Measurements from ENCODE around the gene CADPS.

Gene CADPS

DNA sequence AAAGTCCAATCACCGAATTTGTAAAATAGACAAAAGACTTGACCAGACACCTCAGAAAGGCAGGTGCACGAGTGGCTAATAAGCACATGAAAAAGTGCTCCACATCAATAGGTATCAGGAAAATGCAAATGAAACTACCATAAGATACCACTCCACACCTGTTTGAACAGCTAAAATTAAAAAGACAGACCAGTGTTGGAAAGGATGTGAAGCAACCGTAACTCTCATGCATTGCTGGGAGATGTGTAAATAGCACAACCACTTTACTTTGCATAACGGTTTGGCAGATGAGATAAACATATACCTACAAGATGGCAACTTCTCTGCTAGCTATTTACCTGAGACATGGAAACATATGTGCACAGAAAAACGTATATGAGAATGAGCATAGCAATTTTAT is 56.9 kb downstream of the CADPS start:
- TF ChIP-seq FOXP2 (optimal IDR thresholded peaks at IDR 0.05; ENCODE audit: borderline replicate concordance, extremely low read depth, extremely low read length, insufficient read depth) = no peak

DNA sequence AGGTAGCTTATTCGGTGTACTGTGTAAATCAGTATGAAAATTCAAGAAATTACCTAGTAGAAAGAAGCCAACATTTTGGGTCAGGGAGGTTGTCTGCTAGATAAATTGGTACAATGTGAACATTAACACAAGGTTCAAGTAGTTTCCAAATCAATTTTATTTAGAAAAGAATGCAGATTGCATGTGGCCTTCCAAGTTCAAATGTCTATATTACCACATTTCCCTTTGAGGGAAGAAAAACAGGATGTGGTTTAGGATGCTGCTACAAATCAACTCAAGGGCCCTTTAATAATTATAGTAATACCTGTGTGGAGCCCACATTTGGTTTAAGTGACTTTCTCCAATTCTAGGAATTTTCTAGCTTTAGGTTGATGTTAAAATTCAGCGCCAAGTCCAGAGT is 57.5 kb downstream of the CADPS start:
- TF ChIP-seq TAF1 (IDR thresholded peaks at IDR 0.05; ENCODE audit: borderline replicate concordance, insufficient read depth, low read length) (no peak), SIN3A (IDR thresholded peaks at IDR 0.05; ENCODE audit: borderline replicate concordance, insufficient read depth, low read length) (no peak), FOXP2 (optimal IDR thresholded peaks at IDR 0.05; ENCODE audit: borderline replicate concordance, extremely low read depth, extremely low read length, insufficient read depth) (no peak), POLR2AphosphoS5 (IDR thresholded peaks at IDR 0.05; ENCODE audit: low read depth, low read length) (no peak)
- TF ChIP-seq, protein P1, sequence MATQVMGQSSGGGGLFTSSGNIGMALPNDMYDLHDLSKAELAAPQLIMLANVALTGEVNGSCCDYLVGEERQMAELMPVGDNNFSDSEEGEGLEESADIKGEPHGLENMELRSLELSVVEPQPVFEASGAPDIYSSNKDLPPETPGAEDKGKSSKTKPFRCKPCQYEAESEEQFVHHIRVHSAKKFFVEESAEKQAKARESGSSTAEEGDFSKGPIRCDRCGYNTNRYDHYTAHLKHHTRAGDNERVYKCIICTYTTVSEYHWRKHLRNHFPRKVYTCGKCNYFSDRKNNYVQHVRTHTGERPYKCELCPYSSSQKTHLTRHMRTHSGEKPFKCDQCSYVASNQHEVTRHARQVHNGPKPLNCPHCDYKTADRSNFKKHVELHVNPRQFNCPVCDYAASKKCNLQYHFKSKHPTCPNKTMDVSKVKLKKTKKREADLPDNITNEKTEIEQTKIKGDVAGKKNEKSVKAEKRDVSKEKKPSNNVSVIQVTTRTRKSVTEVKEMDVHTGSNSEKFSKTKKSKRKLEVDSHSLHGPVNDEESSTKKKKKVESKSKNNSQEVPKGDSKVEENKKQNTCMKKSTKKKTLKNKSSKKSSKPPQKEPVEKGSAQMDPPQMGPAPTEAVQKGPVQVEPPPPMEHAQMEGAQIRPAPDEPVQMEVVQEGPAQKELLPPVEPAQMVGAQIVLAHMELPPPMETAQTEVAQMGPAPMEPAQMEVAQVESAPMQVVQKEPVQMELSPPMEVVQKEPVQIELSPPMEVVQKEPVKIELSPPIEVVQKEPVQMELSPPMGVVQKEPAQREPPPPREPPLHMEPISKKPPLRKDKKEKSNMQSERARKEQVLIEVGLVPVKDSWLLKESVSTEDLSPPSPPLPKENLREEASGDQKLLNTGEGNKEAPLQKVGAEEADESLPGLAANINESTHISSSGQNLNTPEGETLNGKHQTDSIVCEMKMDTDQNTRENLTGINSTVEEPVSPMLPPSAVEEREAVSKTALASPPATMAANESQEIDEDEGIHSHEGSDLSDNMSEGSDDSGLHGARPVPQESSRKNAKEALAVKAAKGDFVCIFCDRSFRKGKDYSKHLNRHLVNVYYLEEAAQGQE (IDR thresholded peaks at IDR 0.05; ENCODE audit: insufficient read depth in 1 of 2, low read depth in 2 of 2, low read length in 2 of 2) = no peak

DNA sequence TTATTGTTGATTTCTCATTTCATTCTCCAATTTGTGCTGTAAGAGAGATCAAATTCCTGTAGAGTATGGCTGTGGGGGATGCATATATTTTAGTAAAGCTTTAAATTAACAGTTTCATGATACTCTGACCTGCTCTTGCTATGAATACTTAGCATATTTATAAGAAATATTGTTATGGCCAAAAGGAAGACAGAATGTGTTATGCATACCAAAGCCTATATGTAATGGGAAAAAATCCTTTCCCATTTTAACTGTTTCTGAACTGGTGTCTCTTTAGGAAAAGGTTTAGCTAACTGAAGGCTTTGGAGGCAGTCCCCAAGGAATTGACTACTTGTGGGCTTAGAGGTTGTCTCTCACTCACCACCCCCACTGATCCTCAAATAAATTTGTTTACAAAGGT is 59.2 kb downstream of the CADPS start:
- TF ChIP-seq SIN3A (IDR thresholded peaks at IDR 0.05; ENCODE audit: borderline replicate concordance, insufficient read depth, low read length) (no peak), FOXP2 (optimal IDR thresholded peaks at IDR 0.05; ENCODE audit: borderline replicate concordance, extremely low read depth, extremely low read length, insufficient read depth) (no peak), POLR2AphosphoS5 (IDR thresholded peaks at IDR 0.05; ENCODE audit: low read depth, low read length) (no peak), TAF1 (IDR thresholded peaks at IDR 0.05; ENCODE audit: borderline replicate concordance, insufficient read depth, low read length) (no peak)
- TF ChIP-seq, protein P1 (IDR thresholded peaks at IDR 0.05; ENCODE audit: insufficient read depth in 1 of 2, low read depth in 2 of 2, low read length in 2 of 2) = no peak

DNA sequence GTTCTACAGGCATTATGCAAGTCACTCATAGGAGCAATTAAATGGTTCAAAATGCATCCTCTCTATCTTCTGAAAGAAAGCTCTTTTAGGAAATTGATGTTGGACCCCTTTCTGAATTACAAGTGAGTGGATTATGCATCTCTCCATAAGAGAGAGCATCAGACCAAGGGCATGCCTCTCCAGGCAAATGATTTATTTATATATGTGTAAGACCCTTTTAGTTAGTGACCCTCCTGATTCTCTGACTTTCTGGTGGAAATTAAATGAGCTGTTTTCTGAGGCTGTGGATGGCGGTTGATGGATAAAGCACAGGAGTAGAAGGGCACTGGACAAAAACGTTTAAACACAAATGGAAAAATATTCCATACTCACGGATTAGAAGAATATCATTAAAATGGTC is 62.6 kb downstream of the CADPS start:
- TF ChIP-seq FOXP2 (optimal IDR thresholded peaks at IDR 0.05; ENCODE audit: borderline replicate concordance, extremely low read depth, extremely low read length, insufficient read depth) (no peak), POLR2AphosphoS5 (IDR thresholded peaks at IDR 0.05; ENCODE audit: low read depth, low read length) (no peak), SIN3A (IDR thresholded peaks at IDR 0.05; ENCODE audit: borderline replicate concordance, insufficient read depth, low read length) (no peak)
- TF ChIP-seq, protein P1 (IDR thresholded peaks at IDR 0.05; ENCODE audit: insufficient read depth in 1 of 2, low read depth in 2 of 2, low read length in 2 of 2) = no peak

DNA sequence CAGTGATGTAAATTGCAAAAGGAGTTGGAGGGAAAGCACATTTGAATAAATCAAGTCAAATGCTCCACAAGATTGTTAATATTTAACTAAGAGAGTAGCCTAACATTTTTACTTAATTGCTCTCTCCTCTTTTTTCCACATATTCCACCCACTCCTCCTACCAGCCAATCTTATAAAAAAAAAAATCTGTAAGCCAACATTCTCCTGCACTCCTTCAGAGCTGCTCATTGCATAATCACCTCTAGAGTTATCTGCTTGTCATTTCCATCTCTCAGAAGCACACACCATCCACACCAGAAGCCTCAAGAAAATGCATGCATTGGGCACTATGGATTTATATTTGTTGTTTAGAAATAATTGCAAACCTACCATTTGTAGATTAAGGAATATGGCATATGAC is 64.1 kb downstream of the CADPS start:
- no peak for TF ChIP-seq SIN3A (IDR thresholded peaks at IDR 0.05; ENCODE audit: borderline replicate concordance, insufficient read depth, low read length)
- no peak for TF ChIP-seq POLR2AphosphoS5 (IDR thresholded peaks at IDR 0.05; ENCODE audit: low read depth, low read length)
- no peak for TF ChIP-seq TAF1 (IDR thresholded peaks at IDR 0.05; ENCODE audit: borderline replicate concordance, insufficient read depth, low read length)
- TF ChIP-seq FOXP2 (optimal IDR thresholded peaks at IDR 0.05; ENCODE audit: borderline replicate concordance, extremely low read depth, extremely low read length, insufficient read depth) = no peak
- TF ChIP-seq, protein P1 (IDR thresholded peaks at IDR 0.05; ENCODE audit: insufficient read depth in 1 of 2, low read depth in 2 of 2, low read length in 2 of 2) = no peak

All from PFSK-1 (cell line).